OCI-LY7 (cell line): ENCODE data around the gene ABCG2. TPM values are rescaled to one million over a fixed set of nuclear protein-coding genes. Genes with fewer than 3 reads are reported as not detected.
"Not testable (repeated sequence)": the region's sequence is repeated elsewhere in the genome, so short reads cannot be mapped to it uniquely, and the experiment has no call there.

Experiments used
- BruUV-seq: library from RNA; stranded (reverse); fragments of 400-500 nt; replicated peaks from 2 replicates; lab custom pipeline; 2021; lab: Mats Ljungman, UMichigan
- CTCF ChIA-PET: fragments of 300-600 bp; sonication (Branson Sonifier 250); formaldehyde crosslinking; loops from one replicate; lab custom pipeline; 2022; ENCODE audit warnings: antibody characterized with exemption; ENCODE audit not compliant: unreplicated experiment; lab: Charles Lee
- POLR2A ChIA-PET: fragments of 300-600 bp; sonication (Branson Sonifier 250); formaldehyde crosslinking; loops from one replicate; lab custom pipeline; 2022; ENCODE audit warnings: antibody characterized with exemption; lab: Charles Lee
- DNase-seq: peaks from one replicate; pipeline ENCODE4 v3.0.0-alpha.2; 2015; ENCODE audit warnings: low spot score
- H2AFZ ChIP-seq: fragments of 200-600 bp; sonication (generic), shearing (Covaris generic); 2 replicates; pipeline ENCODE4 v1.6.1; 2014; ENCODE audit warnings: mild to moderate bottlenecking, antibody characterized with exemption, low read length, moderate library complexity
- H3K27ac ChIP-seq: fragments of 200-600 bp; sonication (generic); 2 replicates; pipeline ENCODE4 v1.5.1; 2014; ENCODE audit warnings: mixed run types, low read depth, mild to moderate bottlenecking, moderate library complexity, low read length, inconsistent platforms; ENCODE audit not compliant: poor library complexity, severe bottlenecking
- H3K36me3 ChIP-seq: fragments of 200-600 bp; sonication (generic); 2 replicates; pipeline ENCODE4 v1.6.1; 2014; ENCODE audit warnings: mild to moderate bottlenecking, antibody characterized with exemption, low read length, moderate library complexity, mixed read lengths; ENCODE audit not compliant: insufficient read depth
- H3K4me1 ChIP-seq: fragments of 200-600 bp; sonication (generic); 2 replicates; pipeline ENCODE4 v1.5.1; 2014; ENCODE audit warnings: mild to moderate bottlenecking, low read length; ENCODE audit not compliant: insufficient read depth, poor library complexity, severe bottlenecking
- H3K4me2 ChIP-seq: fragments of 200-600 bp; sonication (generic); 2 replicates; pipeline ENCODE4 v1.6.1; 2014; ENCODE audit warnings: mild to moderate bottlenecking, low read length
- H3K4me3 ChIP-seq: fragments of 200-600 bp; sonication (generic); 2 replicates; pipeline ENCODE4 v1.5.1; 2014; ENCODE audit warnings: mild to moderate bottlenecking, low read depth, low read length; ENCODE audit not compliant: poor library complexity, severe bottlenecking
- H3K79me2 ChIP-seq: fragments of 200-600 bp; sonication (generic); 2 replicates; pipeline ENCODE4 v1.6.1; 2016; ENCODE audit warnings: low read depth, mild to moderate bottlenecking, low read length, moderate library complexity, mixed read lengths; ENCODE audit not compliant: insufficient read depth
- H3K9me2 ChIP-seq: fragments of 200-600 bp; sonication (generic); 2 replicates; pipeline ENCODE4 v1.6.1; 2016; ENCODE audit warnings: mild to moderate bottlenecking, low read length, mixed read lengths; ENCODE audit not compliant: insufficient read depth
- H3K9me3 ChIP-seq: fragments of 200-600 bp; sonication (generic); 2 replicates; pipeline ENCODE4 v1.6.1; 2014; ENCODE audit warnings: mild to moderate bottlenecking, mixed run types, low read length, mixed read lengths
- H4K20me1 ChIP-seq: fragments of 200-600 bp; sonication (generic); 2 replicates; pipeline ENCODE4 v1.6.1; 2014; ENCODE audit warnings: mild to moderate bottlenecking, antibody characterized with exemption, low read length, moderate library complexity, mixed read lengths; ENCODE audit not compliant: insufficient read depth
- CTCF ChIP-seq: fragments of 200-600 bp; sonication (generic); conservative IDR thresholded peaks from 2 replicates; pipeline ENCODE4 v1.5.1; 2014; ENCODE audit warnings: mild to moderate bottlenecking, antibody characterized with exemption, low read length, moderate library complexity, mixed read lengths
- EZH2phosphoT487 ChIP-seq: fragments of 200-600 bp; sonication (generic); IDR thresholded peaks from 2 replicates; pipeline ENCODE4 v1.6.1; 2018; ENCODE audit warnings: low read depth, borderline replicate concordance, mild to moderate bottlenecking, mixed run types, antibody characterized with exemption, low read length, moderate library complexity, mixed read lengths
- intact Hi-C: fragments of 100-400 bp; cut with micrococcal nuclease; formaldehyde crosslinking; loops from one replicate; pipeline ENCODE4 v1.10.0; 2022; ENCODE audit not compliant: unreplicated experiment
- total RNA-seq, 2 experiments: library from RNA; depleted of rRNA in 1 of 2; stranded (reverse); fragments of >200 nt in 1 of 2; shearing (Covaris generic) in 1 of 2; gene quantifications; 2 replicates each; pipeline ENCODE4 v1.2.3, GENCODE V29; 2014 to 2022

ABCG2 gene
- total RNA-seq, 2 experiments from 2014 or later: not detected

GRCh38 chr4:88130544-88131305 is 27.7 kb downstream of the ABCG2 start:
- no peaks in the 10 kb centered on the region for H3K79me2 ChIP-seq
- no peak overlapping the region for H3K4me3 ChIP-seq

GRCh38 chr4:88130003-88130402 is 28.4 kb downstream of the ABCG2 start:
- H2AFZ ChIP-seq: no peak overlapping the region
- H3K4me3 ChIP-seq: no peak overlapping the region
- ChIA-PET CTCF (no interaction called here), POLR2A (no interaction called here)
- intact Hi-C loops: no loop called here
- no peak for DNase-seq
- H3K4me1 ChIP-seq: no peaks in the 10 kb centered on the region
- H3K4me2 ChIP-seq: no peak overlapping the region
- no peaks in the 10 kb centered on the region for H3K79me2 ChIP-seq
- no peaks in the 10 kb centered on the region for H3K9me2 ChIP-seq
- H4K20me1 ChIP-seq: no peaks in the 10 kb centered on the region
- no TSS peak for BruUV-seq
- no peaks in the 10 kb centered on the region for H3K9me3 ChIP-seq
- no peak overlapping the region for H3K27ac ChIP-seq
- no peak for TF ChIP-seq EZH2phosphoT487
- no peak for TF ChIP-seq CTCF
- H3K36me3 ChIP-seq: no peaks in the 10 kb centered on the region

More at GRCh38 chr4:88130544-88131305, 27.7 kb downstream of the ABCG2 start:
- no peak for DNase-seq
- no peaks in the 10 kb centered on the region for H3K4me1 ChIP-seq
- H3K9me2 ChIP-seq: no peaks in the 10 kb centered on the region
- H2AFZ ChIP-seq: no peak overlapping the region
- CTCF ChIA-PET: no interaction called here
- H3K9me3 ChIP-seq: no peaks in the 10 kb centered on the region
- H3K36me3 ChIP-seq: no peaks in the 10 kb centered on the region
- H3K4me2 ChIP-seq: no peak overlapping the region
- intact Hi-C loops: no loop called here
- no peaks in the 10 kb centered on the region for H4K20me1 ChIP-seq
- no peak overlapping the region for H3K27ac ChIP-seq
- TF ChIP-seq EZH2phosphoT487: no peak
- no peak for TF ChIP-seq CTCF
- POLR2A ChIA-PET: no interaction called here
- BruUV-seq: no TSS peak

- BruUV-seq, H3K79me2 ChIP-seq, H3K4me2 ChIP-seq, H3K4me1 ChIP-seq, H4K20me1 ChIP-seq, H3K4me3 ChIP-seq, POLR2A ChIA-PET, intact Hi-C loops, H3K36me3 ChIP-seq, H3K27ac ChIP-seq, H2AFZ ChIP-seq, DNase-seq, CTCF ChIA-PET, H3K9me2 ChIP-seq: not testable (repeated sequence)
- H3K9me3 ChIP-seq: peaks cover 21% of the 10 kb centered on the region
Measured at GRCh38 chr4:88122260-88122659, 36.2 kb downstream of the ABCG2 start.
